GM12878 (cell line): ENCODE measurements around the gene PRR11. TPM values are rescaled to one million over a fixed set of nuclear protein-coding genes. Genes with fewer than 3 reads are reported as not detected.
A peak's percentile ranks its signal among the peaks of the same experiment; 100 is the strongest.

Experiments used
- ATAC-seq: fragments of 200-7000 bp; cut with Tn5 transposase; 3 replicates; pipeline ENCODE4 v1.9.1; 2020; ENCODE audit warnings: mild to moderate bottlenecking, moderate library complexity
- BruUV-seq: library from RNA; stranded (reverse); fragments of 400-500 nt; replicated peaks from 2 replicates; lab custom pipeline; 2021; lab: Mats Ljungman, UMichigan
- CTCF ChIA-PET: fragments of 300-600 bp; sonication (Branson Sonifier 250); formaldehyde crosslinking; extraction: SDS; loops from one replicate; lab custom pipeline; 2021; ENCODE audit warnings: inconsistent platforms; lab: Yijun Ruan, JAX
- POLR2A ChIA-PET: fragments of 350-600 bp; formaldehyde crosslinking; extraction: SDS; loops from one replicate; lab custom pipeline; 2021; ENCODE audit warnings: inconsistent platforms; lab: Charles Lee
- RAD21 ChIA-PET: fragments of 300-600 bp; sonication (Branson Sonifier 250); formaldehyde crosslinking; loops from one replicate; lab custom pipeline; 2023; ENCODE audit warnings: antibody characterized with exemption; ENCODE audit not compliant: unreplicated experiment; lab: Charles Lee
- SMC1A ChIA-PET: fragments of 300-600 bp; sonication (Branson Sonifier 250); formaldehyde crosslinking; loops from one replicate; lab custom pipeline; 2023; ENCODE audit not compliant: unreplicated experiment, uncharacterized antibody; lab: Charles Lee
- DNase-seq: peaks from one replicate; pipeline ENCODE4 v3.0.0-alpha.2; 2011; ENCODE audit warnings: low read depth, low spot score
- FAIRE-seq: peaks from 3 replicates; lab custom pipeline; 2011; peaks lifted over from hg19 to GRCh38; lab: Jason Lieb, UNC
- H2AFZ ChIP-seq: 2 replicates; pipeline ENCODE4 v1.6.0; 2011; ENCODE audit warnings: low read depth, low read length, control low read depth; ENCODE audit not compliant: control insufficient read depth
- H3K27ac ChIP-seq: 2 replicates; pipeline ENCODE4 v1.5.1; 2011; ENCODE audit warnings: control low read depth; ENCODE audit not compliant: control insufficient read depth, insufficient read depth
- H3K27me3 ChIP-seq, 2 experiments: replicated peaks in 1 of 2; 2 replicates each; pipeline versions ENCODE4 v1.6.0 to v1.6.1; 2011; ENCODE audit warnings: low read length in 1 of 2; ENCODE audit not compliant: control insufficient read depth in 2 of 2, insufficient read depth in 2 of 2
- H3K36me3 ChIP-seq, 2 experiments: 2 replicates each; pipeline ENCODE4 v1.5.1; 2011; ENCODE audit warnings: low read length in 1 of 2; ENCODE audit not compliant: control insufficient read depth in 2 of 2, insufficient read depth in 2 of 2
- H3K4me1 ChIP-seq: 2 replicates; pipeline ENCODE4 v1.6.1; 2011; ENCODE audit warnings: mild to moderate bottlenecking, low read length, moderate library complexity, mixed read lengths; ENCODE audit not compliant: control insufficient read depth, insufficient read depth
- H3K4me2 ChIP-seq: 2 replicates; pipeline ENCODE4 v1.6.0; 2011; ENCODE audit warnings: control low read depth; ENCODE audit not compliant: control insufficient read depth, insufficient read depth
- H3K4me3 ChIP-seq: fragments of 200-600 bp; sonication (generic); 2 replicates; pipeline ENCODE4 v1.5.1; 2016
- H3K79me2 ChIP-seq: 2 replicates; pipeline ENCODE4 v1.6.0; 2011; ENCODE audit warnings: low read length; ENCODE audit not compliant: control insufficient read depth, insufficient read depth
- H3K9ac ChIP-seq: 2 replicates; pipeline ENCODE4 v1.8.0; 2011; ENCODE audit warnings: low read length, control low read depth, mixed read lengths; ENCODE audit not compliant: control insufficient read depth, insufficient read depth
- H3K9me3 ChIP-seq: replicated peaks from 3 replicates; pipeline ENCODE4 v1.5.1; 2011; ENCODE audit warnings: mild to moderate bottlenecking, low read length; ENCODE audit not compliant: control insufficient read depth, insufficient read depth
- H4K20me1 ChIP-seq: 2 replicates; pipeline ENCODE4 v1.6.0; 2011; ENCODE audit not compliant: control insufficient read depth, insufficient read depth
- JUNB ChIP-seq: IDR thresholded peaks from 2 replicates; pipeline ENCODE4 v1.6.1; 2016; ENCODE audit warnings: antibody characterized with exemption, mild to moderate bottlenecking
- NFIC ChIP-seq: IDR thresholded peaks from 2 replicates; pipeline ENCODE4 v1.6.1; 2012; ENCODE audit warnings: low read depth, mild to moderate bottlenecking, inconsistent platforms, low read length, moderate library complexity
- RBBP5 ChIP-seq: fragments of 200-600 bp; sonication (generic); conservative IDR thresholded peaks from 2 replicates; pipeline ENCODE4 v1.6.1; 2016
- REST ChIP-seq: IDR thresholded peaks from 2 replicates; pipeline ENCODE4 v1.6.1; 2012; ENCODE audit warnings: mild to moderate bottlenecking, low read depth, low read length
- SREBF2 ChIP-seq: IDR thresholded peaks from 2 replicates; pipeline ENCODE4 v1.6.1; 2012; ENCODE audit warnings: mild to moderate bottlenecking, low read length
- SUZ12 ChIP-seq: fragments of 200-600 bp; sonication (generic); IDR thresholded peaks from one replicate; pipeline ENCODE4 v1.6.1; 2018; ENCODE audit warnings: antibody characterized with exemption, mild to moderate bottlenecking; ENCODE audit not compliant: unreplicated experiment
- WRNIP1 ChIP-seq: IDR thresholded peaks from 2 replicates; pipeline ENCODE4 v1.6.1; 2011; ENCODE audit warnings: low read depth, low read length, improper control_type of control experiment, borderline replicate concordance
- ZNF217 ChIP-seq: fragments of 450-650 bp; IDR thresholded peaks from 2 replicates; pipeline ENCODE4 v1.6.1; 2017; ENCODE audit warnings: antibody characterized with exemption, mild to moderate bottlenecking
- ZNF622 ChIP-seq: fragments of 450-650 bp; IDR thresholded peaks from 2 replicates; pipeline ENCODE4 v1.6.1; 2017; ENCODE audit warnings: mild to moderate bottlenecking, inconsistent platforms
- WGBS: methylation state at CpG from one replicate; pipeline ENCODE4 v1.1.6; 2016; ENCODE audit warnings: low lambda C conversion rate; ENCODE audit not compliant: insufficient replicate concordance, insufficient coverage; ENCODE audit errors: missing lambda C conversion rate; 5-methylcytosine and 5-hydroxymethylcytosine counted together
- in situ Hi-C: fragments of 300-500 bp; cut with MboI; formaldehyde crosslinking; loops from 9 replicates; pipeline ENCODE4 v1.14.3; 2018; ENCODE audit warnings: mixed read lengths
- intact Hi-C: fragments of 100-400 bp; cut with micrococcal nuclease; formaldehyde crosslinking; loops from one replicate; pipeline ENCODE4 v1.14.2; 2022; ENCODE audit not compliant: unreplicated experiment
- polyA plus RNA-seq, 11 experiments: library from polyadenylated mRNA; depleted of rRNA in 4 of 11; unstranded in 6 of 11; stranded (reverse) in 5 of 11; fragments of >200 nt; fragmentation: Nextera tagmentation in 4 of 11; fragmentation: Illumina TruSeq in 1 of 11; extraction: Ambion mirVana in 4 of 11; extraction: Trizol in 1 of 11; gene quantifications; 1 replicate in 1 of 11; 2 replicates in 10 of 11; pipeline versions ENCODE4 v1.2.1 to v1.2.3, GENCODE V29; 2011 to 2016; ENCODE audit warnings: inconsistent platforms in 2 of 11, missing spikeins in 2 of 11, low read depth in 1 of 11
- total RNA-seq, 4 experiments: library from RNA; depleted of rRNA in 3 of 4; stranded (reverse); fragments of >200 nt in 3 of 4; fragmentation: Illumina TruSeq in 1 of 4; extraction: Trizol in 1 of 4; gene quantifications; 2 replicates each; pipeline versions ENCODE4 v1.2.1 to v1.2.3, GENCODE V29; 2013 to 2021
- TF ChIP-seq, protein P1 (sequence below): fragments of 450-650 bp; IDR thresholded peaks from 2 replicates; pipeline ENCODE4 v1.6.1; 2017; ENCODE audit warnings: low read depth, mild to moderate bottlenecking, moderate library complexity

PRR11 gene
- total and polyA plus RNA-seq, 10 of the 15 experiments (the other 5 are each of a cell fraction or from before 2014, with no cell fraction given): 20.8 to 97.0 (median 48.3) TPM

GRCh38 chr17:59141860-59142259 lies 13.7 kb upstream of the PRR11 start:
- Histone ChIP-seq H3K27me3 (no peaks in the 10 kb centered on the region), H3K4me2 (no peak overlapping the region), H3K27ac (no peak overlapping the region), H3K4me3 (no peak overlapping the region), H2AFZ (no peak overlapping the region), H3K36me3 (peaks cover 0 to 5% of the 10 kb centered on the region in 2 experiments; a peak in 1 of 4 replicates), H3K4me1 (no peaks in the 10 kb centered on the region), H3K79me2 (peaks cover 44% of the 10 kb centered on the region), H4K20me1 (no peaks in the 10 kb centered on the region), H3K9ac (no peak overlapping the region), H3K9me3 (no peaks in the 10 kb centered on the region)
- no peak for TF ChIP-seq NFIC
- TF ChIP-seq RBBP5: no peak
- TF ChIP-seq ZNF622: no peak
- WGBS: 100% methylated on average over 1 of the region's 1 CpG
- no peak for ATAC-seq
- ChIA-PET POLR2A (no interaction called here), CTCF (no interaction called here), SMC1A (interaction anchor here (1.0 to 2.3 kb wide), 2 partner anchors 10 to 32 kb away, joined by 3 to 10 read pairs; no protein-coding TSS in a partner anchor), RAD21 (no interaction called here)
- intact Hi-C loops (no loop called here), in situ Hi-C loops (no loop called here)
- FAIRE-seq: no peak
- BruUV-seq: TSS peak; percentile 66
- DNase-seq: no peak

- no peak for DNase-seq
- 95% methylated on average over 4 of the region's 4 CpGs for WGBS
- H3K9ac ChIP-seq: no peak overlapping the region
- ChIA-PET POLR2A (interaction anchor here (0.6 to 2.1 kb wide), 2 partner anchors 9 to 22 kb away, joined by 3 to 7 read pairs; partner anchors contain the start of genes PRR11 and SKA2), CTCF (interaction anchor here (1.7 to 1.9 kb wide), 2 partner anchors 10 to 27 kb away, joined by 4 to 9 read pairs; partner anchors contain the start of genes PRR11 and SKA2), RAD21 (no interaction called here), SMC1A (interaction anchor here (0.6 to 2.4 kb wide), 7 partner anchors 10 to 89 kb away, joined by 3 to 10 read pairs (median 4); partner anchors contain the start of genes PRR11 and SKA2)
- H3K36me3 ChIP-seq: peaks cover 0 to 5% of the 10 kb centered on the region in 2 experiments; a peak in 1 of 4 replicates
- H3K4me2 ChIP-seq: no peak overlapping the region
- BruUV-seq: no TSS peak
- no peak overlapping the region for H3K27ac ChIP-seq
- H3K79me2 ChIP-seq: peaks cover 72% of the 10 kb centered on the region
- intact Hi-C loops: no loop called here
- no peak for FAIRE-seq
- no peaks in the 10 kb centered on the region for H4K20me1 ChIP-seq
- no peaks in the 10 kb centered on the region for H3K9me3 ChIP-seq
- H3K4me3 ChIP-seq: no peak overlapping the region
- H3K4me1 ChIP-seq: peaks cover 3% of the 10 kb centered on the region; the same call in 1 of the 2 replicates
- no peaks in the 10 kb centered on the region for H3K27me3 ChIP-seq
- in situ Hi-C loops: no loop called here
- no peak for ATAC-seq
- no peak overlapping the region for H2AFZ ChIP-seq
- TF ChIP-seq, protein P1, sequence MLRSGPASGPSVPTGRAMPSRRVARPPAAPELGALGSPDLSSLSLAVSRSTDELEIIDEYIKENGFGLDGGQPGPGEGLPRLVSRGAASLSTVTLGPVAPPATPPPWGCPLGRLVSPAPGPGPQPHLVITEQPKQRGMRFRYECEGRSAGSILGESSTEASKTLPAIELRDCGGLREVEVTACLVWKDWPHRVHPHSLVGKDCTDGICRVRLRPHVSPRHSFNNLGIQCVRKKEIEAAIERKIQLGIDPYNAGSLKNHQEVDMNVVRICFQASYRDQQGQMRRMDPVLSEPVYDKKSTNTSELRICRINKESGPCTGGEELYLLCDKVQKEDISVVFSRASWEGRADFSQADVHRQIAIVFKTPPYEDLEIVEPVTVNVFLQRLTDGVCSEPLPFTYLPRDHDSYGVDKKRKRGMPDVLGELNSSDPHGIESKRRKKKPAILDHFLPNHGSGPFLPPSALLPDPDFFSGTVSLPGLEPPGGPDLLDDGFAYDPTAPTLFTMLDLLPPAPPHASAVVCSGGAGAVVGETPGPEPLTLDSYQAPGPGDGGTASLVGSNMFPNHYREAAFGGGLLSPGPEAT: no peak
- TF ChIP-seq REST (no peak), SREBF2 (no peak), JUNB (no peak), ZNF217 (no peak), WRNIP1 (no peak), SUZ12 (no peak)
These were observed 9.9 kb upstream of the PRR11 start for GRCh38 chr17:59145571-59146096.
